HG02763 (cell line): ENCODE measurements around the gene RTN1.

Source experiments
- ATAC-seq: cut with Tn5 transposase; IDR thresholded peaks from one replicate; pipeline ENCODE4 v1.9.1; 2021; ENCODE audit warnings: mild to moderate bottlenecking, moderate library complexity; ENCODE audit not compliant: unreplicated experiment

Gene RTN1

GRCh38 chr14:59849411-59850130, 21.0 kb downstream of the RTN1 start:
- no peak for ATAC-seq

- ATAC-seq, result no peak
These were observed 21.9 kb downstream of the RTN1 start for GRCh38 chr14:59848671-59849070.

- no peak for ATAC-seq
These were observed 22.9 kb downstream of the RTN1 start for GRCh38 chr14:59847711-59848110.

- ATAC-seq, result no peak
These were observed 24.0 kb downstream of the RTN1 start for GRCh38 chr14:59846595-59846994.

- ATAC-seq, result no peak
These were observed 25.3 kb downstream of the RTN1 start for GRCh38 chr14:59845245-59845644.

GRCh38 chr14:59844186-59844812, 26.3 kb downstream of the RTN1 start:
- no peak for ATAC-seq

- ATAC-seq, result no peak
These were observed 34.5 kb downstream of the RTN1 start for GRCh38 chr14:59836116-59836515.

- ATAC-seq, result no peak
These were observed 37.8 kb downstream of the RTN1 start for GRCh38 chr14:59832653-59833294.

- ATAC-seq, result no peak
These were observed 39.4 kb downstream of the RTN1 start for GRCh38 chr14:59831121-59831730.

GRCh38 chr14:59830338-59830734, 40.2 kb downstream of the RTN1 start:
- no peak for ATAC-seq

GRCh38 chr14:59829469-59830337, 40.9 kb downstream of the RTN1 start:
- ATAC-seq, result no peak

- no peak for ATAC-seq
These were observed 42.3 kb downstream of the RTN1 start for GRCh38 chr14:59828276-59828675.

GRCh38 chr14:59827401-59827800, 43.2 kb downstream of the RTN1 start:
- ATAC-seq, result no peak

GRCh38 chr14:59826150-59826549, 44.4 kb downstream of the RTN1 start:
- no peak for ATAC-seq

GRCh38 chr14:59823179-59823578, 47.4 kb downstream of the RTN1 start:
- ATAC-seq, result no peak

GRCh38 chr14:59819446-59820088, 51.0 kb downstream of the RTN1 start:
- no peak for ATAC-seq

- no peak for ATAC-seq
These were observed 53.6 kb downstream of the RTN1 start for GRCh38 chr14:59816941-59817340.

GRCh38 chr14:59814988-59815387, 55.6 kb downstream of the RTN1 start:
- ATAC-seq, result no peak

- ATAC-seq, result no peak
These were observed 58.8 kb downstream of the RTN1 start for GRCh38 chr14:59811815-59812214.

- no peak for ATAC-seq
These were observed 59.5 kb downstream of the RTN1 start for GRCh38 chr14:59811073-59811472.
